Activated naive CD4-positive, alpha-beta T cell treated with Interleukin-2 at 50 U/mL for 16 hours (primary cell): Measurements from ENCODE around the gene KMT5C.

Source experiments
- DNase-seq: peaks from one replicate; pipeline ENCODE4 v3.0.0-alpha.2; 2020

Gene KMT5C

DNA sequence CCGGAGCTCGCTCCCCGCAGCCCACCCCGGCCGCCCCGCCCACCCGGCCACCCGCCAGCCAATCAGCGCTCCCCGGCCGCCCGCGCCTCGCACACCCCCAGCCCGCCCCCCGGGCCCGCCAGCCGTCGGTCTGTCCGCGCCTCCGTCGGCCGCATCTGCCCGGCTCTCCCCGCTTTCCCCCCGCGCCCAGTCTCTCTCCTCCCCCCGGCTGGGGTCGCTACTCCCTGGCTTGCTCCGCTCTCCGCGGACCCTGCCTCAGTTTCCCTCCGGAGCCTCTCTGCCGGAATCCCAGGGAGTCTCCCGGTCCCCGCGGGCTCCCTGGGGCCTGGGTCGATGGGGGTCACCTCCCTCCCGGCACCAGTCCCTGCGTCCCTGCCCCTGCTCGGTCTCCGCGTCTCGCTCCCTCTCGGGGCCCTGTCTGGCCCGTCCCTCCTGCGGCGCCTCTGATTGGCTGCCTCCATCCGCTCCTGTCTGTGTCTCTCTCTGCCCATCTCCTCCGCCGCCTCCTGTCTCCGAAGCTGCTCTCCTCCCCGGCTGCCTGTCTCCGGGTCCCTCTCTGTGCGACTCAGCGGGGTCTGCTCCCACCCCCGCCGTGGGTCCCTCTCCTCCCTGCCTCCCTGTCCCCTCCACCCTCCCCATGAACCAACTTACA lies 30.1 kb downstream of the KMT5C start:
- peak; percentile 30 for DNase-seq

GRCh38 chr19:55370305-55370988 lies 30.8 kb downstream of the KMT5C start, which contains the start of gene IL11:
TSS of gene IL11 (minus strand) at chr19:55370463. CDS start at chr19:55370310, 153 bp downstream.
- no peak for DNase-seq

DNA sequence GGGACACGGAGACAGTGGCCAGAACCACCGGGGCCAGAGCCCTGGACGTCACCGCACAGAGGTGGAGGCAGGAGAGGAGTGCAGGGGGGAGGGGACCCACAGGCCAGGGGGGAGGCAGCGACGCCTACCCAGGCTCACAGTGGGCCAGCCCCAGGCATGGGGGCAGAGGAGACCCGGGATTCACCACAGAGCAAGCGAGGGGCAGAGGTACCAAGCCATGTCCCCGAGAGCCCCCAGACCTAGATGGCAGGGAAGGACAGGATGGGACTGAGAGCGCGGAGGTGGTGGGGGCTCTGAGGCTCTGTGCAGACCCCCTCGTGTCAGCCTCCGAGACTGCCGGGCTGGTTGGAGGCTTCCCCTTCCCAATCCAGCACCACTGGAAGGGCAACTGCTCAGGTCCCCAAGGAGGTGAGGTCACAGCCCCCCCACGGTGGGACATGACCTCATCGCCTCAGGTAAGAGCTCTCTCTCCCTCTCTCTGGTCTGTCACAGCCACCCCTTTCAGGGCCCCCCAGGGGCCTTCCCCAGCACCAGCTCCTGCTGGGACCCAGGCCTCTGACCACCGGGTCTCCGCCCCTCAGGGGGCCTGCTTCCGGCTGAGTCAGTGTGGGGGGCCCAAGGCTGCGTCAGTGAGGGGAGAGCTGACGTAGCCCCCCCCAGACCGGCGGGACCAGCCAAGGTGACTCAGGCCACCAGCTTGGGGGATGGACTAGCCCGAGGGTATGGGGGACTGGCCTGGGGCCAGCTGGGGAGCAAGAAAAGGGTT lies 32.8 kb downstream of the KMT5C start:
- no peak for DNase-seq

DNA sequence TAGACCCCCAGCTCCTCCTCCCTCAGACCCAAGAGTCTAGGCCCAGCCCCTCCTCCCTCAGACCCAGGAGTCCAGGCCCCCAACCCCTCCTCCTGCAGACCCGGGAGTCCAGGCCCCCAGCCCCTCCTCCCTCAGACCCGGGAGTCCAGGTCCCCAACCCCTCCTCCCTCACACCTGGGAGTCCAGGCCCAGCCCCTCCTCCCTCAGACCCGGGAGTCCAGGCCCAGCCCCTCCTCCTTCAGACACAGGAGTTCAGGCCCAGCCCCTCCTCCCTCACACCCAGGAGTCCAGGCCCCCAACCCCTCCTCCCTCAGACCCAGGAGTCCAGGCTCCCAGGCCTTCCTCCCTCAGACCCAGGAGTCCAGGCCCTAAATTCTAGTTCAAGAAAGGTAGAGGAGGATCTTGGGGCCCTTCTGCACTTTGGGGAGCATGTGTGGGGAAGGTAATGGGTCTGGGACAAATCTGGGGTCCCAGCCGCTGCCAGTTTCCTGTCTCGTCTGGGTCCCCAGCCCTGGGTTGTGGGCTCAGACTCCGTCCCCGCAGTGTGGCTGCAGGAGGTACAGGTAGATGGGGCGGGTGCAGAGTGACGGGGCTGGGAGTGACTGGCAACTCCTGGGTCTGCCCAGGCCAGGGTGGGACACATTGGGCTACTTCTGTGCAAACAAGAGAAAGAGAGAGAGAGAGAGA lies 33.8 kb downstream of the KMT5C start:
- DNase-seq, result no peak

GRCh38 chr19:55373993-55374757 lies 34.5 kb downstream of the KMT5C start:
- no peak for DNase-seq

GRCh38 chr19:55376241-55376933 lies 36.7 kb downstream of the KMT5C start, which contains the start of gene TMEM190:
TSS of gene TMEM190 (plus strand) at chr19:55376826. CDS start at chr19:55376854, 28 bp downstream.
- no peak for DNase-seq

- no peak for DNase-seq
Measured at GRCh38 chr19:55377356-55378131, 37.9 kb downstream of the KMT5C start.

- no peak for DNase-seq
Measured at GRCh38 chr19:55379174-55379573, 39.5 kb downstream of the KMT5C start.

DNA sequence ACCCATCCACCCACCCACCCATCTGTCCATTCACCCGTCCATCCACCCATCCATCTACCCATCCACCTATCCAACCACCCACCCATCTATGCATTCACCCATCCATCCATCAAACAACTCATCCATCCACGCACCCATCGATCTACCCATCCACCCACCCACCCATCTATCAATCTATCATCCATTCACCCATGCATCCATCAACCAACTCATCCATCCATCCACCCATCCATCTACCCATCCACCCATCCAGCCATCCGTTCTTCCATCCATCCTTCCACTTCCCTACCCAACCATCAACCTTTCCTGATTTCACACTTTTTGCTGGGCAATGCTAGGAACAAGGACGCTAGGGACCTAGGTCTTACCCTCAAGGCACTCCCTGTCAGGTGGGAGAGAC lies 42.3 kb downstream of the KMT5C start:
- no peak for DNase-seq

- DNase-seq, result no peak
Measured at GRCh38 chr19:55382522-55383054, 42.9 kb downstream of the KMT5C start.

GRCh38 chr19:55383279-55384130 lies 43.8 kb downstream of the KMT5C start:
- DNase-seq, result peak; percentile 51

DNA sequence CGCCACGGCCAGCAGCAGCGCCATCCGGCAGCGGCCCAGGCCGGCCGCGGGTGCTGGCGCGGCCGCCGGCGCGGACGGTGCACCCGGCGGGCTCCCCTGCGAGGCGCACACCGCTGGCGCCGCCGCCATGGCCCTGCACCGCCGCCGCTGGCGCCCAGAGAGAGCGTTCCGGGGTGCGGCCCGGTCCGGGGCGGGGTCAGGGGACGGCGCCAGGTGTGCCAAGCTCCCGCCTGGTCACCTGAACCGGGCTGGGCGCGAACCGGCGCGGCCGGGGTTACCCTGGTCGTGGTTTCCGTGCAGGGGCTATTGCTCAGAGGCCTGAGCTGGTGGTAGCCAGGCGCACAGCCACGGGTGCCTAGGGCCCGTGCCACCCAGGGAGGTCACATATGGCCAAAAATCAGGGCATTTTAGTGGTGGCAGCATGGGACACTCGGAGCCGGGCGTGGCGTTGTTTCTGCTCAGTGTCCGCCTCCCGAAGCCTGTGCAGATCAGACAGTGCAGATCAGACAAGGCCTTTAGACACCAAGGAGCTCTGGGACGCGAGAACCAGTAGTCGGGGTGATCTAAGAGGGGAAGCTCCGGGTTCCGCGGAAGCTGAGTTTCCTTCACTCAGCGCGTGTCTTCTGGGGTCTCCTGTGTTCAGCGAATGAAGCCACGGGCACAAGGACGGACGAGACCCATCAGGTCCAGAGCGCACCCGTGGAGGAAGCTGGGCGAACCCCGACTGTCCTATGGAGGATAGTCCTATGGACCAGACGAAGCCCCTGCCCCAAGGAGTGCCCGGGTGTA lies 44.6 kb downstream of the KMT5C start, which contains the start of gene TMEM238:
TMEM238 (minus strand) TSS at position 162 of the 789 bp plus-strand sequence; CDS start at position 129, 33 bp downstream.
- DNase-seq, result peak; percentile 47

DNA sequence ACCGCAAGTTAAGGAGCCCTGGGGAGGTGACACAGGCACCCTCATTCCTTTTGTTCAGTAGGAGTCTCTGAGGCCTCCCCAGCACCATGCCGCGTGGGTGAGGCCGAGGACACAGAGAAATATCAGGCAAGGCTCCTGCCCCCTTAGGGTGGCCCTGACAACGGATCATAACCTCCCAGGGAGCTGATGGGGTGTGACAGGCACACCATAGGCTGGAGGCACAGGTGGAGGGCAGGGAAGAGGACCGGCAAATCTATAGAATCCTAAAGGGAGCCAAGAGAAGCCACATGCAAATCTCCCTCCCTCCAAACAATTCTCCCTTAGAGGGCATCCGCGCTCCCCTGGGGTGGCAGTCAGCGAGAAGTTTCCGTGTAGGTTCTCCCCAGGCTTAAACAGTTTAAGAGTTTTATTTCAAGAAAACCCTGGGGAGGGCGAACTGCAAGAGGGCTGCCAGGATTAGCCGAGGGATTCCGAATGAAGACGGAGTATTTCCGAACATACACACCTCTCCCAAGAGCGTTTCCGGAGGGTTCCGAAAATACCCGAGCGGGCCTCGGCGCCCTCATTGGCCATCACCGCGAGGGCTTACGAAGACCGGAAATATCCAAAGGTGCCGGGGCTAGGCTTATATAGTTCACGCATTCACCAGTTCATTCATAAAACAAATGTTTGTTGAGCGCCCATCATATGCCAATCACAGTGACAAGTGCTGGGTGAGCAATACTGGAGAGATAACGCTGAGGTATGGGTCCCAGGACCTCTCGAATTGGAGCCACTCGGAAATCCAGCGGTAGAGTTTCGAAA lies 45.4 kb downstream of the KMT5C start:
- DNase-seq, result peak; percentile 95

GRCh38 chr19:55385724-55386492 lies 46.2 kb downstream of the KMT5C start, which contains the start of gene RPL28:
TSS of gene RPL28 (plus strand) at chr19:55385932. CDS start at chr19:55386358, 426 bp downstream.
- DNase-seq, result peak; percentile 98

GRCh38 chr19:55386493-55386971 lies 46.9 kb downstream of the KMT5C start:
- DNase-seq, result no peak

DNA sequence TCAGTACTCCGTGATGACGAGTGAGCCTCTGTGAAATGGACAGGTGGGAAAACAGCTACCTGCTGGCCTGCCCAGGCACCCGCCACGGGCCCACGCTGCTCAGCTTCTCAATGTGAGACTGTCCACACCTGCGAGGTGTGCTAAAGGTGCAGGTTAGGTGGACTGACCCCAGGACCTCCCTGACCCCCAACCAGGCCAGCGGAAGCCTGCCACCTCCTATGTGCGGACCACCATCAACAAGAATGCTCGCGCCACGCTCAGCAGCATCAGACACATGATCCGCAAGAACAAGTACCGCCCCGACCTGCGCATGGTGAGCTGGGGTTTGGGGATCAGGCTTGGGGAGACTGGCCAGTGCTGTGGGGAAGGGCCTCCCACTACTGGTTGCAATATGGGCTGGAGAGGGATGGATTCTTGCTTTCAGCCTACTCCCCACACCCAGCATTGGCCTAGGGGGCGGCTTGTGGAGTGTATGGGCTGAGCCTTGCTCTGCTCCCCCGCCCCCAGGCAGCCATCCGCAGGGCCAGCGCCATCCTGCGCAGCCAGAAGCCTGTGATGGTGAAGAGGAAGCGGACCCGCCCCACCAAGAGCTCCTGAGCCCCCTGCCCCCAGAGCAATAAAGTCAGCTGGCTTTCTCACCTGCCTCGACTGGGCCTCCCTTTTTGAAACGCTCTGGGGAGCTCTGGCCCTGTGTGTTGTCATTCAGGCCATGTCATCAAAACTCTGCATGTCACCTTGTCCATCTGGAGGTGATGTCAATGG lies 48.2 kb downstream of the KMT5C start:
- no peak for DNase-seq
